CD4-positive, alpha-beta T cell treated with Interleukin-4 for 1 hour (primary cell): Measurements from ENCODE around the gene C2orf81.
"Not testable (repeated sequence)": the region's sequence is repeated elsewhere in the genome, so short reads cannot be mapped to it uniquely, and the experiment has no call there.

Experiments
- DNase-seq, 2 donors: peaks; one replicate each; pipeline ENCODE4 v3.0.0-alpha.2; 2020 to 2022

The C2orf81 gene

DNA sequence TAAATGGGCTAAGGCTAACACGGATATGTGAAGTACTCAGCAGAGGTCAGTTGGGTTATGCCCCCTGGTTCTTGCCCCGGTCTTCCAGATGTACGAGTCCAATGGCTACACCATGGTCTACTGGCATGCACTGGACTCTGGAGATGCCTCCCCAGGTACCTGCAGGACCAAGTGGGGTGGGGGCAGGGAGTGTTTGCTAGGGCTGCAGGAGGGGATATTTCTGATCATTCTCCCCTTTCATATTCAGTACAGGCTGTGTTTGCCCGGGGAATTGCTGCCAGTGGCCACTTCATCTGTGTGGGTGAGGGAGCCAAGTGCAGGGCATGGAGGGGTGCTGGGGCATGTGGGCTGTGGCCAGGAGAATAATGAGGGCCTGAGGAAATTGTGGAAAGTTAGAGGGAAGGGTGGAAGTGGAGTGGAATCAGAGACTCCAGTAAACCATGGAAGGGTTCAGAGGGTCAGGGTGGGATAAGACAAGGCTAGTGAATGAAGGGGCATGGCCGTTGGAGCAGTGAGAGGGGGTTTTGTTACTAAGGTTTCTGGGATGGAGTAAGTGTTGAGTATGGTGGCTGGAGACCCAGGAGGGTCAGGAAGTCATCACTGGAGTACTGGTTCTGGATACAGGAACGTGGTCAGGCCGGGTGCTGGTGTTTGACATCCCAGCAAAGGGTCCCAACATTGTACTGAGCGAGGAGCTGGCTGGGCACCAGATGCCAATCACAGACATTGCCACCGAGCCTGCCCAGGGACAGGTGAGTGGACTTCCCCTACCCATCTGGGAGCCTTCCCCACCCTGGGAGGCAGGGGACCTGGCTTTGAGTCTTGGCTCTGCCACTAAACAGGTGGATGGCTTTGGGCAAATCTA is 2.0 kb upstream of the C2orf81 start:
- DNase-seq, result no peak

DNA sequence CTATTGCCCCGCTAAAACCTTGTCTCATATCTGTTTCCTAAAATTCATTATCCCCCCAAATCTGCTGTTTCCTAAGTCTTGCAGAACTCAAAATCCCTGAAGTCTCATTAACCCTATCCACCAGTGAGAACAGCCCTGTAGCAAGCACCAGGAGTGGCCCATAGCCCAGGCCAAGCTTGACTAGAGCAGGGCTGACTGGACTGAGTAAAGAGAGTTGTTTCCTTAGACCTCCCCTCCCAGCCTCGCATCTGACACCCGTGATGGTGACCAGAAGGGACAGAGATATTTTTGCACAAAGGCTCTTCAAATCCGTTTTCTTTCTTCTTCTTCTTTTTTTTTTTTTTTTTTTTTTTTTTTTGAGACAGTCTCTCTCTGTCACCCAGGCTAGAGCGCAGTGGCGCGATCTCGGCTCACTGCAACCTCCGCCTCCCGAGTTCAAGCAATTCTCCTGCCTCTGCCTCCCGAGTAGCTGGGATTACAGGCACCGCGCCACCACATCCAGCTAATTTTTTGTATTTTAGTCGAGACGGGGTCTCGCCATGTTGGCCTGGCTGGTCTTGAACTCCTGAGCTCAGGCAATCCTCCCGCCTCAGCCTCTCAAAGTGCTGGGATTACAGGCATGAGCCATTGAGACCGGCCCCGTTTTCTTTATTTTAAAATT is 846 bp downstream of the C2orf81 start:
- not testable (repeated sequence) for DNase-seq

DNA sequence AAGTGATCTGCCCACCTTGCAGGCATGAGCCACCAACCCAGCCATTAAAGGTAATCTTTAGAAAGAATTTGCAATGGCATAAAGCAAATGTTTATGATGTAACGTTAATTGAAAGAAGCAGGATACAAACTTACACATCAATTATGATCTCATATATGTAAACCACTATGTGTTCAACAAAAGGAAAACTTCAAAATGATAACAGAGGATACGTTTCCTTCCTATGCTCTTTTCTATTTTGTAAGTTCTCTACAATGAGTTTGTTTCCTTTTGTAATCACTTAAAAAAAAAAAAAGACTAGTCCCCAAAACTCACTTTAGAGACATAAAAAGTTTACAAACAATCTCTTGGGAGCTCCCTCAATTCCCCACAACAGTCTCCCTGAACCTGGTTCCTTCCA is 1.4 kb downstream of the C2orf81 start:
- DNase-seq, result no peak

DNA sequence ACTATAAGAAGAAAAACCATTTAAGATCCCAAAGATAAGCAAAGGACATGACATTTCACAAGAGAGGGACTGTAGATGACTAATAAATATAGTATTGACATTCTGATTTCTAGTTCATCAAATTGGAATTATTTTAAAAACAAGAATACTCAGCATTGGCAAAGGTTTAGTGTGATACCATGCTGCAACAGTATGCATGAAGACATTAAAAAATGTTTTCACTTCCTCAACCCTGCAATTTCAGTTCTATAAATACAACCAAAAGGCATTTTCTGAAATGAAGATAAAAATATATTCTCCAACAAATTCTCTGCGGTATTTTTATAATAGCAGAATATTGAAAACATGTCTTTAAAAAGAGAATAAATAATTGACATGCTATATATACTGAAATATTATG is 2.1 kb downstream of the C2orf81 start:
- no peak for DNase-seq

DNA sequence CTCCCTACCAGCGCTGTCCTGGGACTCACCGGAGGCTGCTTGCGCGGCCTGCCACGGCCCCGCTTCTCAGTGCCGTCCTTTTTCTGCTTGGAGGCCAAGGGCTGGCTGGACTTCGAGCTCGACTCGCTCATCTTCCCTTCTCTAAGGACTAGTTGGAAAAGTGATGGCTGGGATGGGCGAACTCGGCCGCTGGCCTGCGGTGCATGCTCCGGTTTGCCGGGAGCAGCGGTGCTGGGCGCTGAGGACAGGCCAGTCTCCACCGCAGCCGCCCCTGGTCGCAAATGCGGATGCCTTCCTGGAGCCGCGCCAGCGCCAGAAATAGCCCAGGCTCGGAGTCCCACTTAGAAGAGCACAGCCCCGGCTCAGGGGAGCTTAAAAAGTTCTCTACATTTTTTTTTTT is 3.1 kb downstream of the C2orf81 start:
- DNase-seq, result no peak

DNA sequence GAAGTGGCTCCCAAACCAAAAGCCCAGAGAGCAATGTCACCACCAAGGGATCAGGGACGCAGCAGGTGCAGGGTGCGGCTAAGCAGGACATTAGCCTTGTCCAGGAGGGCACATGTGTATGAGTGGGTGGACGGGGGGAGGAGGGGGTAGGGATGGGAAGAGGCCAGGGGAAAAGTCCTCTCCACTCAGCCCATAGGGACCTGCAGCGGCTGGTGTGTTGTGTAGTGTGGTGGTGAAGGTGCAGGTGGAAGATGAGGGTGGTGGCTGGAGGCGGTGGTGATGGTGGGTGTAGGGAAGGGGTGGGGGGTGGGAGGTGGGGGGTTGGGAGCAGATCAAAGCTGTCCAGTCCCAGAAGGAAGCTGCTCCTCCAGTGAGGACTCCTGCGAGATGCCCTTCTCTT is 3.7 kb downstream of the C2orf81 start:
- no peak for DNase-seq

DNA sequence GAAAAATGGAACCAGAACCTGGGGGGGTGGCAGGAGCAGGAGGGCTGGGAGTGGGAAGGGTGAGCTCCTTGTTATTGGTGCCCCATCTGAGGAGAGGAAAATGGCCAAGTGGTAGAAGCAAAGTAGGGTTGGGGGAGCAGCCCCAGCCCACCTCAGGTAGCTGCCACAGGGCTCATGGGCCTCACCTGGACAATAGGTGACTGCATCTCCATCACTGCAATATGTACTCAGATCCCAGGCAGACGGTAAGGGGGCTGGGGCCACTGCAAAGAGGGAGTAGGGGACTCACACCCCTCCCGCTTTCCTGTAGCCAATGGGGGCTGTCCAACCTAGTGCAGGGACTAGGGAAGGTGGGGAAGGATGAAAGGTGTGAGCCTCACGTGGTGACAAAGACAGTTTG is 4.2 kb downstream of the C2orf81 start:
- DNase-seq, result no peak

DNA sequence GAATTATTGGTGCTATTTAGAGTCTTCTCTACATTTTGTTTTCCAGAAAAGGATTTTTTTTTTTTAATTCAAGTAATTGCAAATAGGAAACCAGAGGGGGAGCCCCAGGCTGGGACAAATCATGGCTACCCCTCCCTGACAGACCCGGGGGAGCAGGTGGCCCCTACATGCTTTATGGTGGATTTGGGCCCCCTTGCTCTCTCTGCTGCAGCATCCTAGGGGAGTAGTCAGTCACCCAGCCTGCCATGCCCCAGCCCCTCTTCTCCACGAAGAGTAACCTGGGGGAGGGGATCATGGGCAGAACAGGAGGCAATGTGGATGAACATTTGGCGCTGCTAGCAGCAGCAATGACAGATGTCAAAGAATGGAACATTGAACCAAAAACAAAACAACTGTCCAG is 4.6 kb downstream of the C2orf81 start:
- DNase-seq, result peak in 1 of 2 donors; percentile 20

DNA sequence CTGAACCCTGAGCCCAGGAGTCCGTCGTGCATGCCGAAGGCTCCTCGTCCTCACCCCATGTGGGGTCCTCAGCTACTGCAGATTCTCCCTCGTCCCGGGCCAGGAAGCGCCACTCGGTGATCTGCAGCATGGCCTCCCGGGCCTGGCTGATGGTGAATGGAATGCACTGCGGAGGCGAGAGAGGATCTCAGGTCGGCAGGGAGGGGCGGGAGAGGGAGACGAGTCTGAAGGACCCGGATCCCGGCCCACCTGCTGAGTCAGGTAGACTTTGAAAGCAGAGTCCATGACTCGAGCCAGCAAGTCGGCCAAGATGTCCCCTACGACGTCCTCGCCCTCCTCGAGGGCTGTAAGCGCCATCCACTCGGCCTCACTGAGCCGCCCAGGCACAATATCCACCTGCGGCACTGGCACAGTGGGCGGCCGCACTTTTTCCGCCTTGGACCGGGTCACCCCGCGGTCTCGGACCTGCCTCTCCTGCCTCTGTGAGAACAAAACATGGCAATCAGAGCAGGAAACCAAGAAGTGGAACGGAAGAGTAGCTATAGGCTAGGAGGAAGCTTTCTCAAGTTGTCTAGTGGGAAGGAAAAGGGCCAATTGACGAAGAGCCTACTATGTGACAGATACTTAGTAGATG is 5.5 kb downstream of the C2orf81 start:
- no peak for DNase-seq

DNA sequence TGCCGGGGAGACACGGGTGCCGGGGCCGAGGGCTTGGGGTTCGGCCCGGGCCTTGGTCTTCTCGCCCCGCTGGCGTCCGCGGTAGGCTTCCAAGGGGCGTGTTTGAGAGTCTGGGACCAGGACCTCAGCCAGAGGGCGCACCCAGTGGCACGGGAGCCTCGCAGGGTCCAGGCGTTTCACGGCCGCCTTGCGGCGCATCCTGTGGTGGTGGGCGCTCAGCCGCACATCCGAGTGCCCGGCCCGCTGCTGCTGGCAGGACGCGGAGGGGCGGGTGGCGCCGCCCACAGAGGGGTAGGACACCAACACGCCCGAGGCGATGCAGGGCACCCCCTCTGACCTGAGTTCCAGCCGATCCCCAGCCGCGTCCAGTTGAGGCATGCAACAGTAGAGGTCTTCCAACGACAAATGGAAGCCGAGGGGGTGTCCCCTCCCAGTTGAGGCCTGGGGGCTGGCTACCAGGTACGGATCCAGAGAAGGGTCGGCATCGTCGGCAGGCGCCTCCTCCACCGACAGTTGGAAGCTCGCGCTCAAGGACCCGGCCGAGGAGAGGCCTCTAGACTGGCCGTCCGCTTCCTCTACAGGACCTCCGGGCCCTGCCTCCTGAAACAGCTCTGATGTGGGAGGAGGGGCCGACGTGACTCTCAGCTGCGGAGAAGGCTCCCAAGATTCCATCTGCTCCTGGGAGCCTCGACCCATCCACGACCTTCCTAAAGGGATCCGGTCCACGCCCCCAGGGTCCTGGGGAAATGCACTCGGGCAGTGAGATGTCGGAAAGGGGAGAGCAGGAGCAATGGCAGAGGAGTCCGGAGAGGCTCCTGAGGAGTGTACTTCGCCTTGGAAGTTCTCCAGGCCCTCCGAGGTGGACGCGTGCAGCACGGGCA is 6.3 kb downstream of the C2orf81 start:
- DNase-seq, result peak in 1 of 2 donors; percentile 35

DNA sequence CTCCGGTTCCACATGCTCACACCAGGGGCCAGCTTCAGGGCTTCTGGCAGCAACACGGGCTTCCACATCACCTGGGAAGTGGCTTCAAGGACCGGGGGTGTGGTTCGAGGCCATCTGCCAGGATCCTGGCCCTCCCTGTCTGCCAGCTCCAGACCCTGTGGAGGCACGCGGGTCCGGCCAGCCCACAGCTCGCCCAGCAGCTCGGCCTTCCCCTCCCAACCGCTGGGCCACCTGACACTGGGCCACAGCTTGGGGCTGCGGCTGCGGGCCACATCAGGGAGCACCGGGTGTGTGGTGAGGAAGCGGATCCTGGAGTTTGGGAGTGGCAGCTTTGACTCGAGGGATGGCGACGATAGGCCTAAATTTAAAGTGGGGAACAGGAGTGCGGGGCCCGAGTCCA is 7.0 kb downstream of the C2orf81 start:
- DNase-seq, result no peak

DNA sequence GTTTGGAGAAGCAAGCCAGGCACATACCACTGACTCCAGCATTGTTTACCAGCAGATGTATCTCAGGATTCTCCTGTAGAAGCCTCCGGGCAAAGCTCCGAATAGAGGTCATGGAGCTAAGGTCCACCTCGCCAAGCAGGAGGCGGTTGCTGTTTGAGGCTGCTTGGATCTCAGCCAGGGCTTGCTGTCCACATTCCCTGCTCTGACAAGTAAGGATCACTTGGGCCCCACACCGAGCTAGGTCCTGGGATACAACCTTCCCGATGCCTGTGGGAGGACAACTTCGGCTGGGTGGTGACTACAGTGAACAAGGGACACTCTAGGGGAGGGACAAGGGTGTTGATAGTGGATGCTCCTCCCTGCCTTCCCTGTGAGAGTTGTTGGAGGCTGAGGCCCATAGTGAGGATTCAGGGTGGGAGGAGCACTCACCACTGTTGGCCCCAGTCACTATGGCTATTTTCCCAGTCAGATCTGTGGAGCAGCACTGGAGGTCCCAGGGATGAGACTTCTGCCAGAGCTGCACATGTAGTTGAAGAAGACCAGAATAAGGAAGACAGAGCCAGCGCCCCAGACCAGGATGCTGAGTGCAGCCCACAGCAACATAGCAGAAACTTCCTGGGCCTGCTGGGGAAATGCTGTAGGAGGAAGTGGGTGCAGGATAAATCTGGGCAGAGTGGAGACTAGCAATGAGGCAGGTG is 8.3 kb downstream of the C2orf81 start:
- DNase-seq, result no peak

DNA sequence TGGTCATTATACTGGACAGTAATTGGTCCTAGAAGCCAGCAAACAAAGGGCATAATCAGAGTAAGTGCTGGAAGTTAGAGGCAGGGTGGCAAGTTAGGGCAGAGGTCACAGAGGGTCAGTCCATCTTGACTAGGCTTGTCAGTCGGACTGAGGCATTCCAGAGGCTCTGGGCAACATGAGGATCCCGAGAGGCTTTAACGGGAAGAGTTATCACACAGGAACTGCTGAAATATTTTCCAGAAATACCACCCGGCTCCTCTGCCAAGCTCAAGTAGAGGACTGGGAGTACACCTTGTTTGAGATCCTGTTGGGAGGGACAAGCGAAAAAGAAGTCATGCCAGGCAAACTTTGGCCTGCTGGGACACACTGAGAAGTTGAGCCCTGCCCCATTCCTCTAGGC is 13.7 kb downstream of the C2orf81 start:
- DNase-seq, result no peak

DNA sequence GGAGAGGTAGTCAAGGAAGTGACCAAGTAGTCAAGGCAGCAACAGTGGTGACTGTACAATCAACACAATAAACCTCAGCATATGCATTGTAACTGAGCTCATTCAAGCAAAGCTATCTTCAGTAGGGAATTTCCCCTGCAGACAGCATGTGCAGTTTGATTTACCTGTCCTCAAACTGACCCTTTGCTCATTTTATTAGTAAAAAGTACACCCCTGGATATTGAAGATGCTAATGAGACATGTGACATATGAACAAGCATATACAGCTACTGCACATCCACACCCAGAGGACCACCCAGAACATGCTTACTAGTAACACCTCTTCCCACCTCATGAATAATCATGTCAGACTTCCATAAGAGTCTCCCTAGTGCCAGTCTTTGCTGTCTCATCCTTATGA is 15.4 kb downstream of the C2orf81 start:
- no peak for DNase-seq

DNA sequence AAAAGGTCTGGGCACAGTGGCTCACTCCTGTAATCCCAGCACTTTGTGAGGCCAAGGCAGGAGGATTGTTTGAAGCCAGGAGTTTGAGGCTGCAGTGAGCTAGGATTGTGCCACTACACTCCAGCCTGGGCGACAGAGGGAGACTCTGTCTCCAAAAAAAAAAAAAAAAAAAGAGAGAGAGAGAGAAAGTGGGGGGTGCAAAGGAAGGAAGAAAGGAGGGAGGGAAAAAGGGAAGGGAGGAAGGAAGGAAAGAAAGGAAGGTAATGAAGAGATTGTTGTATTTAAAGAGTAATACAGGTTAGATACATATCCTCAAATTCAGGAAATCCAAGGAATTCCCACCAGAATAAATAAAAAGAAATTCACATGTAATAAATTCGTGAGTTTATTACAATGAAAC is 19.5 kb downstream of the C2orf81 start:
- DNase-seq, result no peak

DNA sequence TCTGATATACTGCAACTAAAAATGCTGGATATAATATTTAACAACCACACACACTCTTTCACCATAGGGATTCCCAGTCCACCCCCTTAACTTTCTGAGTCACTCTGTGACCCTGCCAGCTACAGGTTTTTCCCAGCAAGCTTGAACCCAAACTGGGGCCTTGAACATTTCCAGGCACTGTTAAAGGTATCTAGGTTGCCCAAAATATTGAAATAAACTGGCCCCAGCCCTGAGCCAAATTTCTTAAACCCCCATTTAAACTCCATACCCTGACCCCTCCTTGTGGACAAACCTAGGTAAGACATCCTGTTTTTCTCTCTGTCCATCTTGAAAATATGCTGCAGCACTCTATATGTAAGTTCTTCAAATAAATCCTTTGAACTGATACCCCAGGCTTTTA is 21.6 kb downstream of the C2orf81 start:
- peak in 1 of 2 donors; percentile 62 for DNase-seq

DNA sequence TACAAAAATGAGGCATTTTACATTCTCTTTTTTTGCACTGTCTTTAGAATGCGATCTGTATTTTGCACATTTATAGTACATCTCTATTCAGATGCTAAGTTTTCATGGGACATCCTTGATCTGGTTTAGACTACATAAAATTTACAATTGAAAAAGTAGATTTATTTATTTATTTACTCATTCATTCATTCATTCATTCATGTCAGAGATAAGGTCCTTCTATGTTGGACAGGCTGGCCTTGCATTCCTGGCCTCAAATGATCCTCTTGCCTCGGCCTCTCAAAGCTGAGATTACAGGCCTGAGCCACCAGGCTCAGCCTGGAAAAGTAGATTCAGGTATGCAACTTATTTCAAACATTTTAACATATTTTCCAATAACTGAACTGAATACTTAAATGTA is 25.3 kb downstream of the C2orf81 start:
- no peak for DNase-seq

DNA sequence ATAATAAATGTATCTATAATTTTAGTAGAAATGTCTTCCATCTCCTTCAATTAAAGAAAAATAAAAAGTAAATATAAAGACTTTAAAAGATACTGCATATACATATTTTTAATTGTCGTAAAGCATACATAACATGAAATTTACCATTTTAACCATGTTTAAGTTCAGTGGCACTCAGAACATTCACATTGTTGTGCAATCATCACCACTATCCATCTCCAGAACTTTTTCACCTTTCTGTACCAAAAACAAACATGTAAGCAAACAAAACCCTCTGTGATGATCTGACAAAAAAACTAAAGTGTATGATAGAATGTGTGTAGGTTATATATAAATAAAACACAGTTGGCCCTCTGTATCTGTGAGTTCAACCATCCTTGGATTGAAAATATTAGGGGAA is 27.9 kb downstream of the C2orf81 start:
- no peak for DNase-seq

DNA sequence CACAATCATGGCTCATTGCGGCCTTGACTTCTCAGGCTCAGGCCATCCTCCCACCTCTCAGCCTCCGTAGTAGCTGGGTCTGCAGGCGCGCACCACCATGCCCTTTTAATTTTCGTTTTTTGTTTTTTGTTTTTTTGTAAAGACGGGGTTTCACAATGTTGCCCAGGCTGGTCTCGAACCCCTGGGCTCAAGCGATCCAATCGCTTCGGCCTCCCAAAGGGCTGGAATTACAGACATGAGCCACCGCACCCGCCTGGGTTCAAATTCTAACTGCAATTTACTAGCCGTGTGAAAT is 29.0 kb downstream of the C2orf81 start:
- no peak for DNase-seq

DNA sequence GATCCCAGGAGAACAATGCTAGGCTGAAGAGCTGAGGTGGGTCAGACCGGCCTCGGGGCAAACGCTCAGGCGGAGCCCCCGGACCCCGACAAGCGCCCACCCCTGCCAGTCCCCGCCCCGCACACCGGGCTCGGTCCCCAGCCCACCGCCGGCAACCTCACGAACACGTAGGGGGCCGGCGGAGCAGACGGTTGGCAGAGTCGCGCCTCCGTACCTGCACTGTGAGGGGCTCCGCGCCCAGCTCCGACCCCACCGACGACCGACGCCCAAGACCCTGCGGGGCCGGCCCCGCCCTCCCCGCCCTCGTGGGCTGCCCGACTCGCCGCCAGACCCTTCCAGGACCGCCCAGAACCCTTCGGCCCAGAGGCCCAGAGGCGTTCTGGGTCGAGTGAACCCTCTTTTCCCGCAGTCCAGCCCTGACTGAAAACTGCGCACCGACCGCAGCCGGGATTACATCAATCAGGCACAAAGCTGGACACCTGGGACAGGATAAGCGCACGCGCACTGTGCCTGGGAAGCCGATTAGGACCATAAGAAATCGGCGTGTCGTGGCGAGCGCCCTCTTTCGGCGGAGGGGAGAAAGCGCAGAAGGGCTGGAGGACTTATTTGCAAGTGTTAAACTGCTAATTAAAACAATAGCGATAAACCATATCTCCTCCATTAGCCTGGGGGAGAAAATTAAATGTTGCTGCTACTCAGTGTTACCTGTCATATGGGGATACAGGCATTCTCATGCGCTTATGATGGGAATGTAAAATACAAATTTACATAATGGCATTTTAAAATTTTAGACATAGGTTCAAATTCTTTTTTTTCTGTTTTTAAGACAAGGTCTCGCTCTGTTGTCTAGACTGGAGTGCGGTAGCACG is 29.6 kb downstream of the C2orf81 start:
- DNase-seq, result peak; percentile 94 to 95

DNA sequence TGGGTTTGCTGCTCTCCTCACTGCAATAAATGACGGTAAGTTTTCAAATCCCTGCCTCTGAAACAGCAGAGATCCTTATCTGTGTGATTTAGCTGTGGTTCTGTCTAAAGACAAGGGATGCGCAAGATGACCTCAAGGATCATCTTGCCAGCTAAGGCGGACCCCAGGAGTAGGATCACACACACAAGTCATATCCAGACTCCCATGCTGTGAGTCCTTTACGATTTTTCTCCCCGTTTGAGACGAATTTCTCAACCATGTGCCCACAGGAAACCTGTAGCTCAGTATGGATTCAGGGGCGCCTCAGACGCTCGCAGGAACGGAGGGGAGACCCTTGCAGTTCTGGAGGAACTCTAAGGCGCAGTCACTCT is 30.2 kb downstream of the C2orf81 start:
- DNase-seq, result no peak

DNA sequence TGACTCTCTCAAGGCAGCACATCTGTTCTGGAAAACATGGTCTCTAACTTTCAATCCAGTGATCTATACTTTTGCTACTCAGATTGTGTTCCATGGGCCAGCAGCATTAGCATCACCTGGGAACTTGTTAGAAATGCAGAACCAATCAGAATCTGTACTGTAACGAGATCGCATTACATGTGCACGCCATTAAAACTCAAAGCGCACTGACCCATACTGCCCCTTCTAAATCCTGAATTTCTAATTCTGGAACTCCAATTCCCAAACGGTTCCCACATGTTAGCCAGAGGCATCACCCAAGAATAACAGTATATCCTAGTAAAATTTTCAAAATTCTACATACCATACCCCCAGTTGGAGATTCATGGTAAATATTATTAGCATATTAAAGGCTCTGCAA is 30.8 kb downstream of the C2orf81 start:
- no peak for DNase-seq
